ENCODE data around the gene SNAI3.

GRCh38 chr16:88687676-88688012 lies 1.3 kb upstream of the SNAI3 start:
- TF ChIP-seq, protein P1, sequence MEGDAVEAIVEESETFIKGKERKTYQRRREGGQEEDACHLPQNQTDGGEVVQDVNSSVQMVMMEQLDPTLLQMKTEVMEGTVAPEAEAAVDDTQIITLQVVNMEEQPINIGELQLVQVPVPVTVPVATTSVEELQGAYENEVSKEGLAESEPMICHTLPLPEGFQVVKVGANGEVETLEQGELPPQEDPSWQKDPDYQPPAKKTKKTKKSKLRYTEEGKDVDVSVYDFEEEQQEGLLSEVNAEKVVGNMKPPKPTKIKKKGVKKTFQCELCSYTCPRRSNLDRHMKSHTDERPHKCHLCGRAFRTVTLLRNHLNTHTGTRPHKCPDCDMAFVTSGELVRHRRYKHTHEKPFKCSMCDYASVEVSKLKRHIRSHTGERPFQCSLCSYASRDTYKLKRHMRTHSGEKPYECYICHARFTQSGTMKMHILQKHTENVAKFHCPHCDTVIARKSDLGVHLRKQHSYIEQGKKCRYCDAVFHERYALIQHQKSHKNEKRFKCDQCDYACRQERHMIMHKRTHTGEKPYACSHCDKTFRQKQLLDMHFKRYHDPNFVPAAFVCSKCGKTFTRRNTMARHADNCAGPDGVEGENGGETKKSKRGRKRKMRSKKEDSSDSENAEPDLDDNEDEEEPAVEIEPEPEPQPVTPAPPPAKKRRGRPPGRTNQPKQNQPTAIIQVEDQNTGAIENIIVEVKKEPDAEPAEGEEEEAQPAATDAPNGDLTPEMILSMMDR (IDR thresholded peaks at IDR 0.05): no peak
- TF ChIP-seq POLR2A (IDR thresholded peaks at IDR 0.05): no peak
- no peak for TF ChIP-seq EP300 (IDR thresholded peaks at IDR 0.05)
